Measurements from ENCODE around the gene ADGRA1. TPM values are rescaled to one million over a fixed set of nuclear protein-coding genes. Genes with fewer than 3 reads are reported as not detected.

Gene ADGRA1
- total RNA-seq, 4 donors from 2014 or later = 0.32 TPM; not detected in 3

- ATAC-seq (ENCODE audit: low FRiP score) = no peak
- no peak for TF ChIP-seq CTCF (IDR thresholded peaks at IDR 0.05)
- no peak for DNase-seq (ENCODE audit: low spot score)
These were observed 93.4 kb downstream of the ADGRA1 start for GRCh38 chr10:133180965-133181639.

Other genes with a start within 250 kb of the ADGRA1 start
- gene CFAP46, start 145.4 kb upstream of the ADGRA1 start, total RNA-seq = under 1 TPM in 2 of 4 donors, not detected in 2; 0.24 to 0.37 TPM
- 1 to 10 TPM in 3 of 4 donors, under 1 TPM in 1; 0.16 to 7.7 (median 1.7) TPM for gene KNDC1, start 72.3 kb downstream of the ADGRA1 start, total RNA-seq
- not detected for gene UTF1, start 142.3 kb downstream of the ADGRA1 start, total RNA-seq
- gene VENTX, start 149.9 kb downstream of the ADGRA1 start, total RNA-seq = 1 to 10 TPM in 2 of 4 donors, under 1 TPM in 2; 0.32 to 6.0 (median 2.4) TPM
- 10 to 100 TPM in 2 of 4 donors, 1 to 10 TPM in 2; 3.9 to 53.9 (median 8.4) TPM for gene ADAM8, start 188.9 kb downstream of the ADGRA1 start, total RNA-seq
- gene TUBGCP2, start 220.9 kb downstream of the ADGRA1 start, total RNA-seq = 10 to 100 TPM; 29.0 to 44.5 (median 36.3) TPM
- 10 to 100 TPM; 19.3 to 40.2 (median 23.3) TPM for gene ZNF511, start 221.0 kb downstream of the ADGRA1 start, total RNA-seq
- not detected for gene CALY, start 249.0 kb downstream of the ADGRA1 start, total RNA-seq